Measurements from ENCODE around the gene MORF4L1.

Gene MORF4L1

GRCh38 chr15:78928616-78929093 lies 56.0 kb downstream of the MORF4L1 start:
- in situ Hi-C loops (cut with MboI; ENCODE audit: low sequenced_read_pairs, unreplicated experiment): no loop called here
- TF ChIP-seq, protein P1, sequence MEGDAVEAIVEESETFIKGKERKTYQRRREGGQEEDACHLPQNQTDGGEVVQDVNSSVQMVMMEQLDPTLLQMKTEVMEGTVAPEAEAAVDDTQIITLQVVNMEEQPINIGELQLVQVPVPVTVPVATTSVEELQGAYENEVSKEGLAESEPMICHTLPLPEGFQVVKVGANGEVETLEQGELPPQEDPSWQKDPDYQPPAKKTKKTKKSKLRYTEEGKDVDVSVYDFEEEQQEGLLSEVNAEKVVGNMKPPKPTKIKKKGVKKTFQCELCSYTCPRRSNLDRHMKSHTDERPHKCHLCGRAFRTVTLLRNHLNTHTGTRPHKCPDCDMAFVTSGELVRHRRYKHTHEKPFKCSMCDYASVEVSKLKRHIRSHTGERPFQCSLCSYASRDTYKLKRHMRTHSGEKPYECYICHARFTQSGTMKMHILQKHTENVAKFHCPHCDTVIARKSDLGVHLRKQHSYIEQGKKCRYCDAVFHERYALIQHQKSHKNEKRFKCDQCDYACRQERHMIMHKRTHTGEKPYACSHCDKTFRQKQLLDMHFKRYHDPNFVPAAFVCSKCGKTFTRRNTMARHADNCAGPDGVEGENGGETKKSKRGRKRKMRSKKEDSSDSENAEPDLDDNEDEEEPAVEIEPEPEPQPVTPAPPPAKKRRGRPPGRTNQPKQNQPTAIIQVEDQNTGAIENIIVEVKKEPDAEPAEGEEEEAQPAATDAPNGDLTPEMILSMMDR (IDR thresholded peaks at IDR 0.05; ENCODE audit: borderline replicate concordance, control extremely low read depth, extremely low read depth, insufficient read depth, missing control alignments): no peak
- no peak for DNase-seq (ENCODE audit: low spot score)

DNA sequence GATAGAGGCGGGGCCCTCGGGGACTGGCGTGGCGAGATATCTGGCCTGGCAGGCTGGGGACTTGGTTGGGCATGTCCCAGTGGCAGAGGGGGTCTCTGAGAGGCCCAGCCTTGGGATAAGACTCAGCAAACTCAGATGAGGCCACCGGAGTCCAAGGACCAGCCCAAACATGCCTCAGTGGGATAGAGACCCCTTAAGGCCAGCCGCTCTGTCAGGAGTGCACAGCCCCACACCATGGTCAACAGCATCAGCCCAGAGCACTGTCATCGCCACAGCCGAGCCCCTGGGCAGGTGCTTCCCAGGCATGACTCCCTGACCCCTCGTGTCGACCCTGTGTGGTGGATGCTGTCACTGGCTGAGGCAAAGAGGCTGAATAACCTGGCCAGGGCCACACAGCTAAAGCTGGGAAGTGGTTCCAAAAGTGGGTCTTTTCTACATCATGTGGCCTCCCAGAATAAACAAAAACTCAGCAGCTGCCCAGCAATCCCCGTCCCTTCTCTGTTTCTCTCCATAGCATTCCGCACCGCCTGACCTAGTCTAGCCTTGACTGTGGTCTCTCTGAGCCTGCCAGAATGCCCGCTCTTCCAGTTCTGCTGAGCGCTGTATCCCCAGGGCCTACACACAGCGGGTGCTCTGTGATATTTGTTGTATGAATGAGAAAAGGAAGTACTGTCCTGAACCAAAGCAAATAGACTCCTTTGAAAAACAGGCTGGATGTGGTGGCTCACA lies 57.0 kb downstream of the MORF4L1 start:
- no peak for DNase-seq (ENCODE audit: low spot score)
- in situ Hi-C loops (cut with MboI; ENCODE audit: low sequenced_read_pairs, unreplicated experiment): no loop called here
- TF ChIP-seq, protein P1 (IDR thresholded peaks at IDR 0.05; ENCODE audit: borderline replicate concordance, control extremely low read depth, extremely low read depth, insufficient read depth, missing control alignments): no peak

DNA sequence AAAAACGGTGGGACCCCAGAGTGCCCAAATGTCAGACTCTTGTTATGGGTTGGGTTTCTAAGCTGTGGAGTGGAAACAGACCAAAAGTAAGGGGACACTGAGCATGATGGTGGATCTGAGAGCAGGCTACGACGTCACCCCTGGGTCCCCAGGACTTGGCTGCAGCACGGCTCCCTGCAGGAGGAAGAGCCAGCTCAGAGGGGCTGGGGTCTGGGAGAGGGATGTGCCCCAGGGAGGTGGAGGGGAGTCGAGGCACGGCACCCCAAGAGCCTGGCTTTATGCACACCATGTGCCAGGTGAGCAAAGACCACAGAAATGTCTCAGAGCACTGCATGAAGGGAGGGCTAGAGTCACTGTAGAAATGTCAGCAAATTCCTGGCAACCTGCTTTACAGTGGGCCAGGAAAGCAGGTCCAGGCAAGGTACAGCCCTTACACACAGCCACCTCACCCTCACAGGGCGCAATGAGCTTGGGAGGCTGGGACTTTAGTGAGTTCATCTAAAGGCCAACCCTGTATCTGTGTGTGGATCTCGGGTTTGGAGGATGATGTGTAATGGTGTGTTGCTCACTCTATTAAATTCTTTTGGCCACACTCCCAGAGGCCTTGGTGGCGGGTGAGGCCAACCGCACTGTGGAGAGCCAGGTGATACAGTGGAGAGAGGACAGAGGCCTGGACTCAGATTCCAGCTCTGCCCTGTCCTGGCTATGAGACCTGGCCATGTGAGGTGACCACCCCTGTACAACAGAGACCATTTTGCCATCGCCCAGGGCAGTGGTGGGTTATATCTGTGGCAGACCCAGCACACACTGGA lies 58.1 kb downstream of the MORF4L1 start:
- TF ChIP-seq, protein P1 (IDR thresholded peaks at IDR 0.05; ENCODE audit: borderline replicate concordance, control extremely low read depth, extremely low read depth, insufficient read depth, missing control alignments): no peak
- no peak for DNase-seq (ENCODE audit: low spot score)
- in situ Hi-C loops (cut with MboI; ENCODE audit: low sequenced_read_pairs, unreplicated experiment): no loop called here

- TF ChIP-seq, protein P1 (IDR thresholded peaks at IDR 0.05; ENCODE audit: borderline replicate concordance, control extremely low read depth, extremely low read depth, insufficient read depth, missing control alignments): no peak
- in situ Hi-C loops (cut with MboI; ENCODE audit: low sequenced_read_pairs, unreplicated experiment): no loop called here
- DNase-seq (ENCODE audit: low spot score): no peak
Measured at GRCh38 chr15:78931439-78932257, 59.0 kb downstream of the MORF4L1 start.

DNA sequence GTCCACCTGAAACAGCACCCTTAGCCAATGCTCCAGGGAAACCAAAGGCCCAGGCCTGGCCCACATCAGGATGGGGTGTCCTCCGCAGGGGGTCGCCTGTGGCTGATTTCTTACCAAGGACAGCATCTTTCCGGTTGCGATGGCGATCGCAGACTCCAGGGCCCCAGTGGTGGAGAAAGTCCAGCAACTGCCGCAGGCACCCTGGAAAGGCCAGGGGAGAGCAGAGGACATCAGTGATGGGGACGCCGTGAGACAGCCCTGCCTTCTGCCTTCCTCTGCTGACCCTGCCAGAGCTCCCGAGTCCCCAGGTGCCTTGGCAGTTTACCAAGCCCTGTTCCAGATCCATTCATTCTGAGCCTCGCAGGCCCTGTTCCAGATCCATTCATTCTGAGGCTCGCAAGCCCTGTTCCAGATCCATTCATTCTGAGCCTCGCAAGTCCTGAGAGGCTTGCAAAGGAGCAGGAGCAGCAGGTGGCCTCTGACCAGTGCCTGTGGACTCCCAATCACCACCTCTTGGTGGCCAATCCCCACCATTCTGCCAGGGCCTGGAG lies 59.6 kb downstream of the MORF4L1 start:
- DNase-seq (ENCODE audit: low spot score): no peak
- TF ChIP-seq, protein P1 (IDR thresholded peaks at IDR 0.05; ENCODE audit: borderline replicate concordance, control extremely low read depth, extremely low read depth, insufficient read depth, missing control alignments): no peak
- in situ Hi-C loops (cut with MboI; ENCODE audit: low sequenced_read_pairs, unreplicated experiment): no loop called here
